Measurements from ENCODE around the gene FSTL4. TPM values are rescaled to one million over a fixed set of nuclear protein-coding genes. Genes with fewer than 3 reads are reported as not detected.
A peak's percentile ranks its signal among the peaks of the same experiment; 100 is the strongest.

The FSTL4 gene
- polyA plus RNA-seq, 1 donor: 5.2 TPM

DNA sequence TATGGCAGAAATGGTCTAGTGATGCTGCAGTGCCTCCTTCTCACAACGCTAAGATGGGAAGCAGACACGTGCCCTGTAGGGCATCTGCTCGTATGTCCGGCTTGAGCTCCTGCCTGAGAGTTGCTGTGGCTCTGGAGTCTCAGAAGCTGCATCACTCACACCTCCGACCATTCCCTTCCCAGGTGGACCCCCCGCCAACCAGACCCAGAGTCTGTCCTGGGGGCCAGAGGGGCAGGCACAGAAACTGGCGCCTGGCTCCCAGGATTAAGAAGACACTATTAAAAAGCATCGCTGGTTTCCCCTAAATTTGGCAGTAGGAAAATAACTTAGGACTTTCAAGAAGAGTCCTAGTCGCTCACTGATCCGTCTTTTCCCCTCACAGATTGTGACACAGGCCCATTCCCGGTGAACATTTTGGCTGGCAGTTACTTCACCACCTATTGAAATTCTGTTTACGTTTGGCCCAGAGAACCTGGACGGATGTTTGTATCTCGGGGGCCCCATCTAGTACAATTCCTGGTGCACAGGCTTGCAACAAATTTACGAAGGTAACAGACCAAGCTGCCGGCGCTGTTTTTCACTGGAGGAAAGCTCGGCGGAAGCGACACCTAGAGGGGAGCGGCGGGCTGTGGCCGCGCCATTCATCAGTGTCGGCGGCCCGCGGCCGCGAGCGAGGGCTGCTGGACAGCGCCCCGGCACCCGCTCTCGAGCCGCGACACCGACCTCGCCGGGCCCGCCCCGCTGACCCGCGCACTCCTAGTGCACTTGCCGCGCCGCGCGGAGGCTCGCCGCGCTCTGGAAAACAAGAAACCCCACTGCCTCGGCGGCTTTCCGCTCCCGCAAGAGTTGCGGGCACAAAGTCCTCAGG lies 1.6 kb downstream of the FSTL4 start:
- DNase-seq: peak; percentile 64

DNA sequence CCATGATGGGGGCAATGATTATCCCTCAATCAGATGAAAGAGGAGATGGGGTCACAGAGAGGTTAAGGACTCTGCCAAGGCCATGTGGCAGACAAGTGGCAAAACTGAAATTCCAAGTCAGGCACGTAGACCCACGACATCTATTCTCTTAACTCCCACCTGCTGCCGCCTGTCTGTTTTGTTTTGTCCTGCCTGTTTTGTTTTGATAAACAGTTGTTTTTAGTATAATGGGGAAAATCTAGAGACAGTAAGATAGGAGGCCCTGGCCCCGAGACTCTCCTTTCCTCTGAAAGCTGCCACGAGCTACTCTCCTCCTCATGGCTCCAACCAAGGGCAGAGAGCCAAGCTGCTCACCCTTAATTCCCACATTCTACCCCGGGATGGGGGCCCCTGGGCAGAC lies 4.9 kb downstream of the FSTL4 start:
- DNase-seq: no peak

DNA sequence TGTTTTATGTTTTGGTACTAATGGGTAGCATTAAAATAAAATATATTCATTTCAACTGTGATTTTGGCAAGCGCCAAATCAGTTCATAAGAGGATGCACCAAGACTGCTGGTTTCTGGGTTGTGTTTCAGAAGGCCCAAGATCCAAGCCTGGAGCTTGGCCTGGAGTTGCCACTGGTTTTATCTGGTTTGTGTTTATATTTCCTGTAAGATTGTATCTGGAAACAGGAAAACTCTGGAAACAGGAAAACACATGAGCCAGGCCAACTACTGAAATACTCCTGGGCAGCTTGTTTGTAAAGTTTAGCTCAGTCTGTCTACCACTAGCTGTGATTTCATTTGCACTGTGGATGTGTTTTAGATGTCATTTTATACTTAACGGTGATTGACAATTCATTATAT lies 5.5 kb downstream of the FSTL4 start:
- no peak for DNase-seq

DNA sequence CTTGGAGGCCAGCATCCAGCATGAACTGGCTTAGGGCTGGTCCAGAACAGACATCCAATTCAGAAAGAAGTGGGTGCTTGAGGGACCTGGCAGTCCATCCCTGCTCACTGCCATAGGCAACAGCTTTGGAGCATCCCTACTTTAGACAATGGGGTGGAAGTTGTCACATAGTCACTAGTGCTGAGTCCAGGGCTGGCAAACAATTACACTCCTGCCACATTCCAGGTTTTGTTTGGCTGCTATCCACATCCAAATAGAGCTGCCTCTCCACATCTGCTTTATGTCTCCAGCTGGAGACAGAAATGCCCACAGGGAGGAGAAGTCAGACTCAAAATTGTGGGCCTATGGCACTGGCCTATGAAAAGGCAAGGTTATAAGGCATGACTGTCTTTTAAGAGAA lies 7.0 kb downstream of the FSTL4 start:
- no peak for DNase-seq

- no peak for DNase-seq
Observed at GRCh38 chr5:133603711-133604110, 8.6 kb downstream of the FSTL4 start.

DNA sequence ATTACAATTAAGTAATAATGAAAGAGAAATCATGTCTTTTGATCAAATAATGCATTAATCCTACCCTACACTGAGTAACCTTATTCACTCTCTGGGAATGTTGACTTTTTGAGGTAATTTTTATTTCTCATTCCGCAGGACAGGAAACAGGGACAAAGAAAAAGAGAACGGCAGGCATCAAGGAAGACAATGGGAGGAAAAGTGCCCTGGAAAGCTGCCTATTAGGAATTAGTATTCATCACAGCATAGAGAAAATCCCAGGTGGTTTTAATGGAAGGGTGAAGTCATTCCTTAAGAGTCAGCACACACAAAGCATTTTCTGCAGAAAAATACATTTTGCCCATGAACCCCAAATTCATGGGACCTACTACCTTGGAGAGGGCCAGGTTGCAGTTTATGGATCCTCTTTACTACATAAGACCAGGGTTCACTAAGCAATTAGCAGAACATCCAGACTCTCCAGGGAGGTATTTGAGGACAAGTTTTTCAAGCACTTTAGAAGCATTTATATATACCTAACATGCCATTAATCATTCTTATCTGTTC lies 9.4 kb downstream of the FSTL4 start:
- no peak for DNase-seq

- no peak for DNase-seq
Observed at GRCh38 chr5:133599600-133599999, 12.7 kb downstream of the FSTL4 start.

DNA sequence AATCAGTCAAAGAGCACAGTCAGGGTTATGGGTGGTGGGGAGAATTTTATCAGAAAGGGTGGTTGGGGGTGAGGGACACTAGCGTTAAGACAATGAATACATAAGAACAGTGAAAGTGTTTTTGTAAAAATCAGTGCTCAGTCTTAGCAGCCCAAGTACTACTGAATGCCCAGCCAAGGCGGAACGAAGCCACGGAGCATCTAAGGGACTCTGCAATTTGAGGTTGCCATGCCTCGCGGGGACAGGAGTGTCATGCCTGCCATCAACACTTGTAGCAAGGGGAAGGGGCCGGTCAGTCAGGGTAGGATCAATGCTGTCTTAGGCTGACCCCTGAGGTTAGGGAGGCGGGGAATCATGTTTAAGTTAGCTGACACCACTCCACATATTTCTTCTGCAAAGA lies 13.3 kb downstream of the FSTL4 start:
- DNase-seq: no peak

DNA sequence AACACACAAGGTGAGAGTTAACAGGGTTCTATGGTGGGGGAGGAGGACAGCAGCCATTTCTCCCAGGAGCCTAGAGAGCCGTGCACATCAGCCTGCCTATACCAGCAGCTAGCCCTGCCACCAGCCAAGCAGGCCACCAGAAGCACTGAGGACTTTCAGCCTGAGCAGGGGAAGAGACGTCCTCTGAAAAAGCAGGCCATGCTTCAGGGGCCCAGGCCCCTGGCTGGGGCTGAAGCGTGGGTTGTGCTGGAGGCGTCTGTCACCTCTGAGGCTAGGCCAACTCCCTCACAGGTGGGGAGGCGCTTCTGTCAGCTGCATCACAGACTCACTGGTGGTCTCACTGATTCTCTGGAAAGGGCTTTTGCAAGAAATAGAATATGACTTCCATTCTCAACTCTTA lies 16.3 kb downstream of the FSTL4 start:
- DNase-seq: no peak

DNA sequence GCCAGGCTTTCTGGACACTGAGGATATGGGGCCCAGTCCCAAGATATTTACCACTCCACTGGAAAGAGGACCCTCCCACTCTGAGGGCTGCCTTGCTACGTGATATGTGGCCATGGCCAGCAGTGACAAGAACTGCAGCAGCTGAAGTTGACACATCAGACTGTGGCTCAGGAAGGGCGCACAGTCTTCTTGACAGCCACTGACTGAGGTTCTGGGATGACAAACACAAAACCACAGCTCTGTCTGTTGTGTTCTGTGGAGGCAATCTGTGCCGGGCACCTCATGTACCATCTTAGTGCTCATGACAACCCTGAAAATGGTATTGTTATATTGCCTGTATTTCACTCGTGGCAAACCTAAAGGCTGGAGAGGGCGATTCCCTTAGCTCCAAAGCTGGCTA lies 16.9 kb downstream of the FSTL4 start:
- no peak for DNase-seq

GRCh38 chr5:133589286-133589685 lies 23.1 kb downstream of the FSTL4 start:
- DNase-seq: no peak

- no peak for DNase-seq
Observed at GRCh38 chr5:133582971-133583370, 29.4 kb downstream of the FSTL4 start.

DNA sequence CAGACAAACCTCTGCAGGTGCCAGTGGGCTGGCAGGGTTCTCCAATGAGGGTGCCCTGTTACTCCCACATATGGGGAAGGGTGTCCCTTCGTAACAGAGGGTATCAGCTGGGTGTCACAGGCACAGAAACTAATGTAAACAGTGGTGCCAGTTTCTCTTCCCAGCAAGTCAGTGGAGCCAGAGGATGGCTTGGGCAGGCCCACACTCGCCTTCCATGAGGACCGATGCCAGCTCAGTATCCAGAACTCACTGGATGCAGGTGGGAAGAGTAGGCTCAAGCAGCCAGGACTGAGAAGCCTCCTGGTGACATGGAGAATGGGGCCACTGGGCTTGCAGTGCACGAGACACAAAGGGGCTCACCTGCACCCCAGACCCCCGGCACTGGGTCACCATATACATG lies 30.4 kb downstream of the FSTL4 start:
- DNase-seq: no peak

DNA sequence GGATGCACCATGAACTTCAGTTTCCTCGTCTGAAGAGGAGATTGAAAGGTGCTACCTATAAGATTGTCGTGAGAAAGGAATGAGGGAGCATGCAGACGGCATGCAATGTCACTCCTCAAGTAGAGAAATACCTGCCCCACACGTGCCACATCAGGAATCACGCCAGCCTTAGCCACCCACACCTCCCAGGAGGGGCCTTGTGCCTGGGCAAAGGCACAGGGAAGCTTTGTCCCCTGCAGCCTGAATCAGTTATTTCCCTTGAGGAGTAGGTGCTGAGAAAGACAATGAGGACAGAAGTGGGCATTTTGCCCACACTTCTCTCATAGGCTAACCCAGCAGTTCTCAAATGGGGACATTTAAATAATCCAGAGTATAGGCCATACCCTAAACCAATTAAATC lies 31.0 kb downstream of the FSTL4 start:
- no peak for DNase-seq

DNA sequence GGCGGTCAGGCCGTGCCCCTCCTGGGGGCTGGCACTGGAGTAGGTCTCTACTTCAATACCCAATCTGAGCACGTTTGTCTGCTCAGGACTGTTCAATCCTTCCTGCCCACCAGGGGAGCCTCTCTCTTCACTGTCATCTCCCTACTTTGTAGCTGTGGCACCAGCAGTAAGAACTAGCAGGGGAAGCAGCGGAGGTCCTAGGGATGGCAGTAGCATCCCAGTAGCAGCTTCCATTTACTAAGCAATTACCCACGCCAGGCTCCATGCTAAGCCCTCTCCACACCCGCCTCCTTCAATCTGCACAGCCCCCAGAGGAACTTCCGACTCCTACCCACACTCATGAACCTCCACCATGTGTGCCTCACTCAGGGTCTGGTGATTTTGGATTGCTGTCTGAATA lies 31.7 kb downstream of the FSTL4 start:
- no peak for DNase-seq

GRCh38 chr5:133579766-133580165 lies 32.6 kb downstream of the FSTL4 start:
- DNase-seq: no peak

DNA sequence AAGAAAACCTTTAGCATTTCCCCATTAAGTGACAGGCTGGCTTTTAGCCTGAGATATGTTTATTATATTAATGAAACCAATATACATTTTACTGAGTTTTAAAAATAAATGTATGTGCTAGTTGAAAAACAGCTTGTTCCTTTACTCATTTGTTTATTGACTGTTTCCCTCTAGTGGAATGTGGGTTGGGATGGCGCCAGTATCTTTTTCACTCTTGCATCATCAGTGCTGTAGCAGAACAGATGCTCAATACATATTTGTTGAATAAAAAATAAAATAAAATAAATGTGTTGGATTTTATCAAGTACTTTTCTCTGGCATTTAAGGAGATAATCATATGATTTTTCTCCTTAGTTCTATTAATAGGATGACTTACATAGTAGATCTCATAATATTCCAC lies 43.0 kb downstream of the FSTL4 start:
- DNase-seq: peak; percentile 16

DNA sequence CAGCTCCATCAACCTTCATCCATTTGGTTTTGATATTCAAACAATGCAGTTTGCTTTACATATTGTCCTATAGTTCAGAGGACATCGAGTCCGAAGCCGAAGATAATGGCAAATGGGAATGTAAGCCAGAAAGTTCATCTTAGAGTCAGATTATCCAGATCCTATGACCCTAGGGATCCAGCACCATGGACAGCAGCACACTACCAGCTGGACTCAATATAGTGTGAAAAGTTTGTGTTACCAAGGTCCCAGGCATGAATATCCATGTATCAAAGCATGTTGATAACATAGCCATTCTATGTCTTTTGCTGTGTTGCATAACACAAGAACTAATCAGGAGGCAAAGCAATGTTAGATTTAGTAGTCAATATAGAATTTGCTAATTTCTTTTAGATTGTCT lies 46.3 kb downstream of the FSTL4 start:
- DNase-seq: peak; percentile 30

GRCh38 chr5:133564921-133565565 lies 47.3 kb downstream of the FSTL4 start:
- DNase-seq: no peak

DNA sequence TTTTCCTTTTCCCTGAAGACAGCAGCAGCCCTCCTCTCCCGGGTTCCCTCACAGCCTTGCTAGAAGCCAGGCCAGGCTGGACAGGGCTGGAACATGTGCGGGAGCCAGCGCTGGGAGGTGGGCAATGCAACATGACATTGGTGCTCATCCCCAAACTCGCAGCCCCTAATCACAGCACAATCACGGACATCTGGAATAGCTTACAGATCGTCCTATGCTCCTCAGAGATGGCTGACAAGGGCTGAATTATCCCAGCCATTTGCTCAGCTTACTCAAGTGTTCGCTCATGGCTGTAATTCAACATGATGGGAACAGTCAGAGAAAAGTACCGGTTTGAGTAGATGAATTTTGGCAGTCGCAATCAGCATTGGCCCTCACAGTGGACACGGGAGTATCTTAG lies 49.8 kb downstream of the FSTL4 start:
- no peak for DNase-seq

- no peak for DNase-seq
Observed at GRCh38 chr5:133559960-133560359, 52.4 kb downstream of the FSTL4 start.

GRCh38 chr5:133556551-133556950 lies 55.8 kb downstream of the FSTL4 start:
- DNase-seq: no peak

DNA sequence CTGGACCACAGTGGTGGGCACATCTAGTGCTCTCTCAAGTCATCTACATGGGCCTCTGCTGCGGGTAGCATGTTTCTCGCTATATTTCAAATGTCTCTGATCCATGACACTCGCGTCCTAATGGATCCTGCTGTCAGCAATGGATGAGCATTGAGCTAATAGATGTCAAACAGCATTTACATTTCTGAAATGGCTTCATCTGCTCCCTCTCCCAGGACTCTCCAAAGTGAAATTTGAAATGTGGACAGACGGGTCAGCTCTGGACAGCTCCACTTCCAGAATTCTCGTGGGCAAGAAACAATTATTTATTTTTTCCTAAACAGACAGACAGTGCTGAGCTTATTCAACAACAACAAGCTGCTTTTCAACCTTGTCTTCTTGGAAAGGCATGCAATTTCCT lies 58.1 kb downstream of the FSTL4 start:
- DNase-seq: no peak

DNA sequence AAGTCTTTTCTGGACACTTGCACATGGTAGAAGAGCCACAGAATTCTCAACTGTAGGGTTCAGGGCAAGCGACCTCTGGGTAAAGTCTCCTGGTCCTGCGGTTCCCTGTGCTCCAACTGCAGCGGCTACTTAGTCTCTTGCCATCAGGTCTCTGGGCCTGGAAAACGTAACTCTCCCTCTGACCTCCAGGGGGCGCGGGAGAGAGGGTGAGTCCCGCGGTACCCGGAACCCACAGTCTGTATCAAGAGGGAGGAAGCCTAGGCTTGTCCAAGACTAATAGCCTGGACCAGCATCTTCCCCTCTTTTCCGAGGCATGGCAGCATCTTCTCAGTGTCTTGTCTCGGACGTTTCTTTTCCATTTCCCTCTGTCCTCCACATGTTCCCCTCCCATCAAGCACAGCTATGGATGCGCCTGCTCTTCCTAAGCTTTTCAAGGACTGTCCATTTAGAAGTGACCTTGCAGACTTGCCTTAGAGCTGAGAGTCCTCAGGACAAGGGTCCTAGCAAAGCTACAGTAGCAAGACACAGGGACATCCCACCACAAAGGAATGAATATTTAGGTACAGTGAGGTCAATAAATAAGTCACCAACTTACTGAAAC lies 59.3 kb downstream of the FSTL4 start:
- no peak for DNase-seq

Measured in hindlimb muscle (tissue), 1 donor.